Effector CD8-positive, alpha-beta T cell (primary cell): ENCODE data around the gene EYA2.

Experiments
- DNase-seq: peaks from one replicate; lab custom pipeline; 2025; lab: John Stamatoyannopoulos, UW

The EYA2 gene

DNA sequence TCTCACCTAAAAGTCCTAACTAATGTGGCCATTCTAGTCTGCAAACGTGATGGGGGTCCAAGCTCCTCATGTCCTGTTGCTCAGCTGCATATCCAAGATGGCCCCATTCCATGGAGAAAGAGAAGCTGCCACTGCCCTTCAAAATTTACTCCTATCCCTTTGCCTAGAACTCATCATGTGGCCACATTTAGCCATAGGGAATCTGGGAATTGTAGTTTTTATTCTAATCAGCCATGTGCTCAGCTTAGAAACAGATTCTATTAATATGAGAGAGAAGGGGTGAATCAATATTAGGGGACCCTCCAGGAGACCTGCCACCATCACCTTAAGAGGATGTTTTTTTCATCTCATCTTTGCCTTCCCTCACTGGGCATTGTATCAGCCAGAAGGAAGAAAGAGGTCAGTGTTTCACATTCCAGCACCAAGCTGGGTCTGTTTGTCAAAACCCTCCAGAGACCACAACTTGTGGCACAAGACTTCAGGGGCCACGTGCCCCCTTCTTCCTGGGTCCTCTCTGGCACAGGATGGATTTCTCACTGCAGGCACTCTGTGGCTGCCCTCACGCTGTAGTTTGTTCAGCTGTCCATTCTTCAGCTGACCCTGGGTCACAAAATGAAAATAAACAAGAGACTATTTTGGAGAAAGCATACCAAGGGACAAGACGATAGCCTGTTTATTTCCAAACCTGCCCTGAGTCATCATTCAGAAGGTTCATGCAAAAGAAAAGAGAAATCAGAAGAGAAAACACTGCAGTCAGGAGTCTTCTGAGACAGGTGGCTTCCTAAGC is 172.0 kb downstream of the EYA2 start:
- DNase-seq, result no peak

GRCh38 chr20:47067776-47068175 is 173.1 kb downstream of the EYA2 start:
- DNase-seq, result no peak

DNA sequence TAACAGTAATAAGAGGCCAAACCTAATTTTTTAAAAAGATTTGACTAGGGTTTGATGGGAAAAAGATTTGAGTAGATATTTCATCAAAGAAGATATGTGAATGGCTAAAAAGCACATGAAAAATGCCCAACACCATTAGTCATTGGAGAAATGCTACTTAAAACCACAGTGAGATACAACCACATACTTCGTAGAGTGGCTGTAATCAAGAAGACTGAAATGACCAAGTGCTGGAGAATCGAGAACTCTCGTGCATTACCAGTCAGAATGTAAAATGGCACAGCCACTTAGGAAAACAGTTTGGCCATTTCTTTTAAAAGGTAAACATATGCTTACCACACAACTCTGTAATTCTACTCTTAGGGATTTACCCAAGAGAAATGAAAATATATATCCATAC is 175.5 kb downstream of the EYA2 start:
- no peak for DNase-seq

- DNase-seq, result no peak
Observed at GRCh38 chr20:47071646-47072185, 177.1 kb downstream of the EYA2 start.

DNA sequence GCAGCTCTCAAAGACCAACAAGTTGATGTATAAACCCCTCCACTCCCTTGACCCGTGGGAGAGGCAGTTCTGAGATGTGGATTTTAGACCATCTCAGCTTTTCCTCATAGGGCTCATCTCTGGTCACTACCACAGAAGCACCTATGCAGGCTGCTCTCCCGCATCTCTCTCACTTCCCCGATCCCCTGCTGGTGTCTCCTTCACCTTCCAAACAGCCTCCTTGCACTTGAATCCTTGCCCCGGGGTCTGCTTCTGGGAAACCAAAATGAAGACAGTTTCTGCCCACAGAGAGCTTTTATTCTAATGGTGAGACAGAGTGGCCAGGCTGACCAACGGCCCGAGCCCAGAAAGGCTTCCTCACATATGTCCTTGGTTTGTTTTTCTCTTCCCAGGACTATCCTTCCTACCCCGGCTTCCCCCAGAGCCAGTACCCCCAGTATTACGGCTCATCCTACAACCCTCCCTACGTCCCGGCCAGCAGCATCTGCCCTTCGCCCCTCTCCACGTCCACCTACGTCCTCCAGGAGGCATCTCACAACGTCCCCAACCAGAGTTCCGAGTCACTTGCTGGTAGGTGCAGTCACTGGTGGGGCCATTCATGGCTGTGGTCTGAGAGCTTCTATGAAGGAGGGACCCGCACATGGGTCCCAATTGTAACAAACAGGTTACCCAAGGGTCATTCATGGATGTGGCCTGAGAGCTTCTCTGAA is 179.3 kb downstream of the EYA2 start:
- DNase-seq, result no peak

- DNase-seq, result no peak
Observed at GRCh38 chr20:47075263-47075662, 180.6 kb downstream of the EYA2 start.

GRCh38 chr20:47079047-47079446 is 184.4 kb downstream of the EYA2 start:
- DNase-seq, result no peak

DNA sequence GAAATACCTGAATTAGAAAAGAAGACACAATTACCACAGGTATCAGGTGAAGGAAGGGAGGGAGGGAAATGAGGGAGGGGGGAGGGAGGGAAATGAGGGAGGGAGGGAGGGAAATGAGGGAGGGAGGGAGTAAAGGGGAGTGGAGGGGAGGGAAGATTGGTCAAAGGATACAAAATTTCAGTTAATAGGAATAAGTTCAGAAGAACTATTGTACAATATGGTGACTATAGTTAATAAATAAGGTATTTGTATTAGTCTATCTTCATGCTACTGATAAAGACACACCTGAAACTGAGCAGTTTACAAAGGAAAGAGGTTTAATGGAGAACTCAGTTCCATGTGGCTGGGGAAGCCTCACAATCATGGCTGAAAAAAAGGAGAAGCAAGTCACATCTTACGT is 185.7 kb downstream of the EYA2 start:
- DNase-seq, result no peak

DNA sequence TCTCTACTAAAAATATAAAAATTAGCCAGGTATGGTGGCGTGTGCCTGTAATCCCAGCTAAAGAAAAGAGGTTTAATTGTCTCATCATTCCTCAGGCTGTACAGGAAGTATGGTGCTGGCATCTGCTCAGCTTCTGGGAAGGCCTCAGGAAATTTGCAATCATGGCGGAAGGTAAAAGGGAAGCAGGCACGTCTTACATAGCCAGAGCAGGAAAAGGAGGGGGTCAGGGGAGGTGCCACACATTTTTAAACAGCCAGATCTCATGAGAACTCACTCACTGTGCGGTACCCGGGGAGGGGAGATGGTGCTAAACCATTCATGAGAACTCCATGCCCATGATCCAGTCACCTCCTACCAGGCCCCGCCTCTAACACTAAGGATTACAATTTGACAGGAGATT is 191.7 kb downstream of the EYA2 start:
- DNase-seq, result no peak

- DNase-seq, result no peak
Observed at GRCh38 chr20:47088335-47088734, 193.7 kb downstream of the EYA2 start.

DNA sequence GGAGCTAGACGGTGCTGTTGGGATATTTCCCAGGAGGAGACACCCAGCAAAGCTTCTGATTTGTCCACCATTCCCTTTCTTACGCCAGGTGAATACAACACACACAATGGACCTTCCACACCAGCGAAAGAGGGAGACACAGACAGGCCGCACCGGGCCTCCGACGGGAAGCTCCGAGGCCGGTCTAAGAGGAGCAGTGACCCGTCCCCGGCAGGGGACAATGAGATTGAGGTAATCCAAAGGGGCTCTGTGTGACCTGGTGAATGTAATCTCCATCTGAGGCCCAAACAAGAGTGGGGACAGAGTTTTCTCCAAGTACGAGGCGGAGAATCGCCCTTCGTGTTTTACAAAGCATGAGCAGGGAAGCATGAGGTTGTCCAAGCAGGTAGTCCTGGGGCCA is 194.5 kb downstream of the EYA2 start:
- no peak for DNase-seq

DNA sequence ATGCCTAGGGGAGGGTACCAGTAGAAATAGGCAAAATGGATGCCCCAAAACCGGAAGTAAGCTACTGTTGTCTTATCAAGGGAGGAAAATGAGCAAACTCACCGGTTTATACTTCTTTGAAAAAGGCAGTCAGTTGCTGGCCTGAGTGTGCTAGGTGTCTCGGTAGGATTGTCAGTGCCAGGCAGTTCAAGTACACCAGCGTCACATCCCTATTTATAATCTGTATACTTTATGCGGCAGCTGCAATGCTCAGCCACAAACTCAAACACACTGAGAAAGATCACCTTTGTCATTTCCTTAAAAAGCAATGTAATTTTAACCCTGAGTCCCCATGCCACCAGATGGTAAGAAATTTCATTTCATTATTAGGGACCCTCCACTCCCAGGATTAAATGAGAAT is 196.2 kb downstream of the EYA2 start:
- DNase-seq, result no peak

- no peak for DNase-seq
Observed at GRCh38 chr20:47093320-47093966, 198.8 kb downstream of the EYA2 start.

DNA sequence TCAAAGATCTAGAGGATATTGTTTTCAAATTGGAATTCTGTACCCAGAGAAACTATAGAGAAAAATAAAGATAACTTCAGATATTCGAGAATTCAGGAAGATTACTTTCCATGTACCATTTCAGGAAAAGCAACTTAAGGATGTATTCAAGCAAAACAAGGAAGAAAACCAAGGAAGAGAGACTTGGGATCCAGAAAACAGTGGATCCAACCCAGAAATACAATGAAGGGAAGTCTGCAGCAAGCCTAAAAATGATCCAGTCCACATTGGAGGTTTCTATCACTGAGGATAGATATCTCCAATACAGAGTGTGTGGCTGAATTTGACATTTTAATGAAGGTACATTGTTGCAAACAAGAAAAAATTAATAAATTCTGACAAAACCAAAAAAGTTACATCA is 201.0 kb downstream of the EYA2 start:
- no peak for DNase-seq

GRCh38 chr20:47097691-47098622 is 203.3 kb downstream of the EYA2 start:
- DNase-seq, result no peak

DNA sequence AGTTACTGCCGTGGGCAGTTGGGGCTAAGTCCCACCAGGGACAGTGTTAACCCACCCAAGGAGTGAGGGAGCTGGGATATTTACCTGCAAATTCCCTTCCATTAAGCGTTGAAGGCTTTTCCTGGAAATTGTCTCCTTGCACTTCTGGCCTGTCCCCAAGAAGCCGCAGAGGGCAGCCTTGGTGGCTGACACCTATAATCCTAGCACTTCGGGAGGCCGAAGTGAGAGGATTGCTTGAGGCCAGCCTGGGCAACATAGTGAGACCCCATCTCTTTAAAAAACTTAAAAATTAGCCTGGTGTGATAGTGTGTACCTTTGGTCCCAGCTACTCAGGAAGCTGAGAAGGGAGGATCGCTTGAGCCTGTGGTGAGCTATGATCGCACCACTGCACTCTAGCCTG is 204.4 kb downstream of the EYA2 start:
- DNase-seq, result no peak

DNA sequence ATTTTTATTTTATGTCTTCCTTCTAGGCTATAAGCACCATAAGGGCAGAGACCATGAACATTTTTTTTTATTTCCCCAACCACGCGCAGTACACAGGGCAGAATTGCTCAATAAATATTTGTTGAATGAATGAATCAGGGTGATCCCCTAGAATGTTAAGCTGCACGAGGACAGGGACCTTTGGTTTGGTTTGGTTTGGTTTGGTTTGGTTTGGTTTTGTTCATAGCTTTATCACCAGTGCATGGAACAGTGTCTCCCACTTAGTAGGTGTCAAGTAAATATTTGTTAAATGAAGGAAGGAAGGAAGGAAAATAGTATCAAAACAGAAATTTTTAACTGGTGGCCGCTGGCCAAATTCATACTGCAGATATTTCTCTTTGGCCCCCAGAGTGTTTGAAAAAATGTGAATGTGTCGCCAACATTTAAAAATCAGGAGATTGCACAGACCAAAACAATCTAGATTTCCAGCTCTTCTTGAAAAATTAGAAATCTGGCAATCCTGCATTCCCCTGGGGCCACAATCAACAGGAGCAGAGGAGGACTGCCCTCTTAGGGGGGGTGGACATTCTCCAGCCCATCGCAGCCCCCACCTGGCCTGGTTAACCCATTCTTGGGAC is 205.3 kb downstream of the EYA2 start:
- no peak for DNase-seq

GRCh38 chr20:47102629-47103028 is 208.0 kb downstream of the EYA2 start:
- DNase-seq, result no peak

DNA sequence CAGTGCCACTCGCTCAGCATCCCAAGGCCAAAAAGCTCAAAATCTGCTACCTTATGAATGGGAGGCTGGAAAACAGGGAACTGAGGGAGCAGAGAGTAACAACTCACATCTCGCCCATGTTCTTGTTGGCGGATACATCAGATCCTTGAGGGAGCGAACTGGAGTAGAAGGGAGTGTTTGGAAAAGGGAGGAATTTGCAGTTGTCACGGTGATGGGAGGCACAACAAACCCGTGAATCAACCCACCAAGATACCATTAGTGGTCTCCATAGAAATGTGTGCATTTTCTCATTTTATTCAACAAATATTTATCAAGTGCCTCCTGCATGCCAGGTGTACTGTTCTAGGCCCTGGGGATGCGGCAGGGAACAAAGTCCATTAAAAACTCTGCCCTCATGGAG is 212.1 kb downstream of the EYA2 start:
- no peak for DNase-seq

- DNase-seq, result no peak
Observed at GRCh38 chr20:47108994-47109393, 214.4 kb downstream of the EYA2 start.

GRCh38 chr20:47110819-47111218 is 216.2 kb downstream of the EYA2 start:
- DNase-seq, result no peak
